ENCODE measurements around the gene HEPHL1.

GRCh38 chr11:94131718-94132115 lies 110.6 kb downstream of the HEPHL1 start:
- TF ChIP-seq POLR2A (IDR thresholded peaks at IDR 0.05) (no peak), CTCF (IDR thresholded peaks at IDR 0.05) (no peak)
